ENCODE measurements around the gene PITPNM3.
A peak's percentile ranks its signal among the peaks of the same experiment; 100 is the strongest.

Gene PITPNM3

DNA sequence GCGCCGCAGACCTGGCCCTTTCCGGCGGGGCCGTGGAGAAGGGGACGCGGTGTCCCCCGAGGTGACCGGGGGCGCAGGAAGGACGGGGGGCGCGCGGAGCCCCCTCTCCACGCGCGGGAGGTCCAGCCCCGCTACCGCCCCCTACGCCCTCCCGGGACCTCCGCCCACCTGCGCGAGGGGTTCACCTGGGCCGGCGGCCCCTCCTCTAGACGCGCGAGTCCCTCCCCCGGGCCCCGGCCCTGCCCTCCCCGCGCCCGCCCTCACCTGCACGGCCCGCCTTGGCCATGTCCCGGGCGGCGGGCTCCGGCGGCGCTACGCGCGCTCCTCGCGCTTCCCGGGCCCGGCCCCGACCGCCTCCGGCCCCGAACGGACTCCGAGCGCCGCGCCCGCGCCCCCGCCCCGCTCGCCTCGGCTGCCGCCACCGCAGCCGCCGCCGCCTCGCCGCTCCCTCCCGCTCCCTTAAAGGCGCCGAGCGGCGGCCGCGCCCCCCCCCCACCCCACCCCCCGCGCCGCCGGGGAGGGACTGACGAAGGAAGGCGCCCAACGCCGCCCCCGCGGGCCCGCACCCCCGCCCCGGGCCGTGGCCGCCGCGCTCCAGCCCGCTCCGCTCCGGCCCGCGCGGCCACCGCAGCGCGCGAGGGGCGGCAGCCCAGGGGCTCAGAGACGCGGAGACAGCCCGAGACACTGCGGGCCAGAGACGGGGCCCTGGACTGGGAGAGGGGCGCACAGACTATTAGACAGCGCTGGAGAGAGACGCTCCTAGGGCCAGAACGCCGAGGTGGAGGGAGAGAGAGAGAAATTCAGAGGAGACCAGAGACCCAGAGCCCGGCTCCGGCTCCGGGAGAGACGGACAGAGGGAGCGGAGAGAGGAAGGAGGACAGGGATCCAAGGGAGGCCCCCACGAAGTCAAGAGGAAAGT is at the start of gene PITPNM3:
PITPNM3 (minus strand) TSS at position 435 of the 919 bp plus-strand sequence; CDS start at position 286, 149 bp downstream.
- no peak within 1 kb of the TSS for H3K9ac ChIP-seq (ENCODE audit: insufficient read length)
- no peaks in the 10 kb centered on the region for H3K36me3 ChIP-seq (ENCODE audit: insufficient read depth, low read length)
- DNase-seq (ENCODE audit: low read depth, low spot score), result no peak
- TF ChIP-seq EZH2 (IDR thresholded peaks at IDR 0.05) (no peak), FOXP2 (optimal IDR thresholded peaks at IDR 0.05; ENCODE audit: control extremely low read depth, extremely low read length, insufficient read depth) (no peak)
- H3K4me3 ChIP-seq, result peak within 1 kb of the TSS; percentile 18; the same call in 1 of the 2 replicates
- H3K9me3 ChIP-seq (ENCODE audit: low read depth, low read length), result no peaks in the 10 kb centered on the region
- H3K27ac ChIP-seq, result no peak within 1 kb of the TSS

DNA sequence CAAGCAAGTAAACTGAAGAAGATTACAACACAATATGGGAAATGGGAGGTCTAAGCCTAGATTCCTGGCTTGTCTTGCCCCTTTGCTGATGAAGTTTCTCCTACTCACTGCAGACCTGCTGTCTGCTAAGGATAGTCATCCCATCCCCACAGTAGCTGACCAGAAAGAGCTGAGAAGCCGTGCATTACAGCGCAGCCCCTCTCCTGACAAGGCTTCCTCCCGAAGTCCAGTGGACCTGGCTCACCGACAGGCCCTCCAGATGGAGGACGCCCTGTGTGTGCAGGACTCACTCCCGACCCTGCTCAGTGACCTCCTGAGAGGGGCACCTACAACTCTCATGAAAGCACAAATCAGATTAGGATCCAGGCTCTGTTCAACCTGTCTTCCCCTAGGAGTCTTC is 48.8 kb upstream of the PITPNM3 start:
- no peak overlapping the region for H3K4me3 ChIP-seq
- H3K9me3 ChIP-seq (ENCODE audit: low read depth, low read length), result no peaks in the 10 kb centered on the region
- no peak overlapping the region for H3K9ac ChIP-seq (ENCODE audit: insufficient read length)
- no peak for TF ChIP-seq POLR2AphosphoS5 (IDR thresholded peaks at IDR 0.05; ENCODE audit: borderline replicate concordance, low read depth, low read length)
- TF ChIP-seq EZH2 (IDR thresholded peaks at IDR 0.05), result no peak
- TF ChIP-seq FOXP2 (optimal IDR thresholded peaks at IDR 0.05; ENCODE audit: control extremely low read depth, extremely low read length, insufficient read depth), result no peak
- peaks cover 73% of the 10 kb centered on the region for H3K36me3 ChIP-seq (ENCODE audit: insufficient read depth, low read length)
- DNase-seq (ENCODE audit: low read depth, low spot score), result no peak
- no peak overlapping the region for H3K27ac ChIP-seq

DNA sequence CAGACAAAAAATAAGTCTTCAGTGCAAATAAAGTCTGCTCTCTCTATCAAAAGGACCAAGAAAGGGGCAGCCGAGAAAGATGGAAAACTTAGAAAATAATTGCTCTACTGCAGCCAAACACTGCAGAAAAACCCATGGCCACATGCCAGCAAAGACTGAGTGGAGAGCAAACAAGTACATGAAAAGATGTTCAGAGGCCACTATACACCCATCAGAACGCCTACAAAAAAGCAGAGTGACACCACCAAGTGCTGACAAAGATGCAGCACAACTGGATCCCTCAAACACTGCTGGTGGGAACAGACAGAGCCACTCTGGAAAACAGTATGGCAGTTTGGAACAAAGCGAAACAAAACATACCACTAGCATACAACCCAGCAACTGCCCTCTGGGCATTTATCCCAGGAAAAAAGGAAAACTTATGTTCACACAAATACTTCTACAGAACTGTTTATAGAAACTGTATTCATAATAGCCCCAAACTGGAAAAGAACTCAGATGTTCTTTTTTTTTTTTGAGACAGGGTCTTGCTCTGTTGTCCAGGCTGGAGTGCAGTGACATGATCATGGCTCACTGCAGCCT is 47.5 kb upstream of the PITPNM3 start:
- H3K27ac ChIP-seq, result peak overlapping the region; percentile 0; the same call in 1 of the 2 replicates
- DNase-seq (ENCODE audit: low read depth, low spot score), result no peak
- H3K36me3 ChIP-seq (ENCODE audit: insufficient read depth, low read length), result peaks cover 73% of the 10 kb centered on the region
- H3K4me3 ChIP-seq, result no peak overlapping the region
- no peak overlapping the region for H3K9ac ChIP-seq (ENCODE audit: insufficient read length)
- H3K9me3 ChIP-seq (ENCODE audit: low read depth, low read length), result no peaks in the 10 kb centered on the region
- no peak for TF ChIP-seq EZH2 (IDR thresholded peaks at IDR 0.05)
- no peak for TF ChIP-seq POLR2AphosphoS5 (IDR thresholded peaks at IDR 0.05; ENCODE audit: borderline replicate concordance, low read depth, low read length)
- TF ChIP-seq FOXP2 (optimal IDR thresholded peaks at IDR 0.05; ENCODE audit: control extremely low read depth, extremely low read length, insufficient read depth), result no peak

DNA sequence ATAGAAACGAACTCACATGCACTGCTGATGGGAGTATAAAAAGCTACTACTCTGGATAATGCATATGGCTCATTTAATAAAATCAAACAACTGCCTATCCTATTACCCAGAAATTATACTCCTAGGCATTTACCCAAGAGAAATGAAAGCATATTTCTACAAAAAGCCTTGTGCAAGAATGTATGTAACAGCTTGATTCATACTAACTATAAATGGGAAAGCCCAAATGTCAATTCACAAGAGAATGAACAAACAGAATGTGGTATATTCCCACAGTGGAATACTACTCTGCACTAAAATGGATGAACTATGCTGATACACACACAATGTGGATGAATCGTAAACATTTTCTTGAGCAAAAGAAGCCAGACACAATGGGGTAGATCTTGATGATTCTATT is 45.8 kb upstream of the PITPNM3 start:
- Histone ChIP-seq H3K36me3 (ENCODE audit: insufficient read depth, low read length) (peaks cover 72% of the 10 kb centered on the region), H3K9me3 (ENCODE audit: low read depth, low read length) (no peaks in the 10 kb centered on the region), H3K9ac (ENCODE audit: insufficient read length) (no peak overlapping the region), H3K4me3 (no peak overlapping the region), H3K27ac (no peak overlapping the region)
- DNase-seq (ENCODE audit: low read depth, low spot score), result no peak
- TF ChIP-seq EZH2 (IDR thresholded peaks at IDR 0.05), result no peak
- no peak for TF ChIP-seq FOXP2 (optimal IDR thresholded peaks at IDR 0.05; ENCODE audit: control extremely low read depth, extremely low read length, insufficient read depth)
- no peak for TF ChIP-seq POLR2AphosphoS5 (IDR thresholded peaks at IDR 0.05; ENCODE audit: borderline replicate concordance, low read depth, low read length)

DNA sequence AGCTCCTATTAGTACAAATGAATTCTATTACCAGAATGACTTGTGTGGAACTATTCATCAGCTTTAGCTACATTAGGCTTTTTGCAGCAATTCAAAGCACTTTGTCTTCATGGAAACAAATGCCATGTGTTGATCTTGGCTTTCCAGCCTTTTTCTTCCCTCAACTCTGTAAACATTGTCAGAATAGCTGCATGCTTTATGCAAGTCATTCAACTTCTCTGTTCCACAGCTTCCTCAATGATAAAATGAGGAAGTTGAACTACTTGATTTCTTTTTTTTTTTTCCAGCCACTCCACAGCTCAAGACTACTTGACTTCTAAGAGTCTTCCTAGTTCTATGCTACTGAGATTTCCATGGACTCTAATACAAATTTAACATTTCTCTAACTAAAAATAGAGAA is 43.0 kb upstream of the PITPNM3 start:
- TF ChIP-seq EZH2 (IDR thresholded peaks at IDR 0.05), result no peak
- no peak for TF ChIP-seq FOXP2 (optimal IDR thresholded peaks at IDR 0.05; ENCODE audit: control extremely low read depth, extremely low read length, insufficient read depth)
- no peak for TF ChIP-seq POLR2AphosphoS5 (IDR thresholded peaks at IDR 0.05; ENCODE audit: borderline replicate concordance, low read depth, low read length)
- no peak for DNase-seq (ENCODE audit: low read depth, low spot score)
- Histone ChIP-seq H3K9ac (ENCODE audit: insufficient read length) (no peak overlapping the region), H3K4me3 (no peak overlapping the region), H3K36me3 (ENCODE audit: insufficient read depth, low read length) (peaks cover 80% of the 10 kb centered on the region), H3K9me3 (ENCODE audit: low read depth, low read length) (no peaks in the 10 kb centered on the region), H3K27ac (no peak overlapping the region)

DNA sequence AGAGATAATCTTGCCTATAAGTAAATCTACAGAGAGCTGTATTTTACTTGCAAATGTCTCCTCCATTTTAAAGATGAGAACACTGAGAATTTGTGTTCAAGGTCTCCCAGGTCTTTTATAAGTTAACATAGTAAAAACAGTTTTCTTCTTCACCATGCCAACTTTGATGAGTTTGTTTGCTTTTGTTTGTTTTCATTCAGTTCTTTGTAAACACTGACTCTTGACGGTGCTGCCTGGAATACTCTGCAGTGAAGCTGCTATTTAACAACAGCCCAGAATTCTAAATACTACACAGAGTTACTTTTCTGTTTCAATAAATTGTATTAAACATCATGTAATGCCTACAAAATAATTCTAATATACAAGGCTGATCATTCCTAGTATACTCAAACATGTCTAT is 41.4 kb upstream of the PITPNM3 start:
- peaks cover 91% of the 10 kb centered on the region for H3K36me3 ChIP-seq (ENCODE audit: insufficient read depth, low read length)
- TF ChIP-seq FOXP2 (optimal IDR thresholded peaks at IDR 0.05; ENCODE audit: control extremely low read depth, extremely low read length, insufficient read depth) (no peak), EZH2 (IDR thresholded peaks at IDR 0.05) (no peak), POLR2AphosphoS5 (IDR thresholded peaks at IDR 0.05; ENCODE audit: borderline replicate concordance, low read depth, low read length) (no peak)
- no peak overlapping the region for H3K9ac ChIP-seq (ENCODE audit: insufficient read length)
- H3K4me3 ChIP-seq, result no peak overlapping the region
- H3K27ac ChIP-seq, result no peak overlapping the region
- H3K9me3 ChIP-seq (ENCODE audit: low read depth, low read length), result no peaks in the 10 kb centered on the region
- no peak for DNase-seq (ENCODE audit: low read depth, low spot score)

DNA sequence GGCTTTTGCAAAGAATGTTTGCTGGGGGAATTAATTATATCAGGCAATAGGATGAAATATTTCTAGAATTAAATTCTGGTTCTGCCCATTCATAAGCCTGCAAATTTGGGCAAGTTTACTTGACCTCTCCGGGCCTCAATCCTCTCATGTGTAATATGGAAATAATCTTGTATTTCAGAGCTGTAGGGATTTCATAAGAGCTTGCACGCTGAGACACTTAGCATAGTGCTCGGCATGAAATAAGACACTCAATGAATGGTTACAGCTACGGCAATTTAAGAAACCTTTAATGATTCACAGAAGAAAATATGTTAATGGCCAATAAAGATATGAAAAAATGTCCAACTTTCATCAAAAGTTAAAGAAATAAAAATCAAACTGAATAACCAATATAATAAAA is 40.6 kb upstream of the PITPNM3 start:
- TF ChIP-seq FOXP2 (optimal IDR thresholded peaks at IDR 0.05; ENCODE audit: control extremely low read depth, extremely low read length, insufficient read depth), result no peak
- H3K36me3 ChIP-seq (ENCODE audit: insufficient read depth, low read length), result peaks cover 91% of the 10 kb centered on the region
- no peak overlapping the region for H3K9ac ChIP-seq (ENCODE audit: insufficient read length)
- no peaks in the 10 kb centered on the region for H3K9me3 ChIP-seq (ENCODE audit: low read depth, low read length)
- no peak overlapping the region for H3K27ac ChIP-seq
- DNase-seq (ENCODE audit: low read depth, low spot score), result no peak
- no peak overlapping the region for H3K4me3 ChIP-seq

DNA sequence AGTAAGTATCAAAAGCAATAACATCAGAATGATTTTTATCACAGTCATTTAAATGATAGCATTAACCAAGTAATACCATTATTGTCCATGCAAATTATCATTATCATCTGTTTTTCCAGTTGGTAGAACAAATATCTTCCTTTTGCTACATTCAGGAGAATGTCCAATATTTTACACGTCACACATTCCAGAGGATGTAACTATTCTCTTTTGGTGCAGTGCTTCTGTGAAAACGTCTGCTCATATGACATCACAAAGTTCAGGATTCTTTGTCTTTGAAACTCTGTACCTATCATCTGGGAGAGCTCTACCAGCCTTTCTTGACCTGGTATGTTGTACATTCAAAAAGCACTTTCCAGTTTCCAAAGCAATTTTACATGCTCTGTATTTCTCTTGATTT is 40.2 kb upstream of the PITPNM3 start:
- no peak for DNase-seq (ENCODE audit: low read depth, low spot score)
- no peak overlapping the region for H3K27ac ChIP-seq
- H3K9me3 ChIP-seq (ENCODE audit: low read depth, low read length), result no peaks in the 10 kb centered on the region
- H3K4me3 ChIP-seq, result no peak overlapping the region
- TF ChIP-seq POLR2AphosphoS5 (IDR thresholded peaks at IDR 0.05; ENCODE audit: borderline replicate concordance, low read depth, low read length) (no peak), FOXP2 (optimal IDR thresholded peaks at IDR 0.05; ENCODE audit: control extremely low read depth, extremely low read length, insufficient read depth) (no peak), EZH2 (IDR thresholded peaks at IDR 0.05) (no peak)
- H3K36me3 ChIP-seq (ENCODE audit: insufficient read depth, low read length), result peaks cover 91% of the 10 kb centered on the region
- H3K9ac ChIP-seq (ENCODE audit: insufficient read length), result no peak overlapping the region
